ENCODE results near the gene TMEM200A.

The TMEM200A gene

GRCh38 chr6:130411481-130411880 is 45.7 kb downstream of the TMEM200A start:
- TF ChIP-seq Cebpa-rat (IDR thresholded peaks at IDR 0.05) = no peak

GRCh38 chr6:130412556-130413290 is 46.9 kb downstream of the TMEM200A start:
- no peak overlapping the region for H3K4me3 ChIP-seq
- H3K27ac ChIP-seq = no peak overlapping the region
- no peaks in the 10 kb centered on the region for H3K27me3 ChIP-seq
- H3K9ac ChIP-seq = no peak overlapping the region
- no peaks in the 10 kb centered on the region; a peak in 1 of 22 replicates for H3K9me3 ChIP-seq (replicated peaks in 1 of 11)
- no peak for TF ChIP-seq Cebpa-rat (IDR thresholded peaks at IDR 0.05)
- H4K20me1 ChIP-seq = no peaks in the 10 kb centered on the region
- no peaks in the 10 kb centered on the region for H3K4me1 ChIP-seq
- no peaks in the 10 kb centered on the region for H3K36me3 ChIP-seq
- no peak overlapping the region for H3K4me2 ChIP-seq

More at GRCh38 chr6:130411481-130411880, 45.7 kb downstream of the TMEM200A start:
- Histone ChIP-seq H3K9me3 (replicated peaks in 1 of 11) (no peaks in the 10 kb centered on the region; a peak in 1 of 22 replicates), H3K4me1 (no peaks in the 10 kb centered on the region), H3K9ac (no peak overlapping the region), H3K4me3 (no peak overlapping the region), H4K20me1 (no peaks in the 10 kb centered on the region), H3K4me2 (no peak overlapping the region), H3K36me3 (no peaks in the 10 kb centered on the region), H3K27me3 (no peaks in the 10 kb centered on the region), H3K27ac (no peak overlapping the region)

GRCh38 chr6:130417951-130418350 is 52.1 kb downstream of the TMEM200A start:
- Histone ChIP-seq H3K4me1 (no peaks in the 10 kb centered on the region), H3K27me3 (no peaks in the 10 kb centered on the region), H4K20me1 (no peaks in the 10 kb centered on the region), H3K4me3 (no peak overlapping the region), H3K9ac (no peak overlapping the region), H3K9me3 (replicated peaks in 1 of 11) (no peaks in the 10 kb centered on the region), H3K4me2 (no peak overlapping the region), H3K36me3 (no peaks in the 10 kb centered on the region), H3K27ac (no peak overlapping the region)
- no peak for TF ChIP-seq Cebpa-rat (IDR thresholded peaks at IDR 0.05)

GRCh38 chr6:130420911-130421310 is 55.1 kb downstream of the TMEM200A start:
- Histone ChIP-seq H3K4me2 (no peak overlapping the region), H3K27ac (no peak overlapping the region), H3K4me1 (no peaks in the 10 kb centered on the region), H3K9me3 (replicated peaks in 1 of 11) (no peaks in the 10 kb centered on the region), H4K20me1 (no peaks in the 10 kb centered on the region), H3K4me3 (no peak overlapping the region), H3K27me3 (no peaks in the 10 kb centered on the region), H3K36me3 (no peaks in the 10 kb centered on the region), H3K9ac (no peak overlapping the region)
- TF ChIP-seq Cebpa-rat (IDR thresholded peaks at IDR 0.05) = no peak

GRCh38 chr6:130421585-130421984 is 55.8 kb downstream of the TMEM200A start:
- no peak overlapping the region for H3K9ac ChIP-seq
- no peak for TF ChIP-seq Cebpa-rat (IDR thresholded peaks at IDR 0.05)
- no peaks in the 10 kb centered on the region for H3K27me3 ChIP-seq
- H3K4me3 ChIP-seq = no peak overlapping the region
- H3K27ac ChIP-seq = no peak overlapping the region
- H3K4me2 ChIP-seq = no peak overlapping the region
- H4K20me1 ChIP-seq = no peaks in the 10 kb centered on the region
- H3K9me3 ChIP-seq (replicated peaks in 1 of 11) = no peaks in the 10 kb centered on the region
- no peaks in the 10 kb centered on the region for H3K4me1 ChIP-seq
- no peaks in the 10 kb centered on the region for H3K36me3 ChIP-seq

- H3K27ac ChIP-seq = no peak overlapping the region
- H4K20me1 ChIP-seq = no peaks in the 10 kb centered on the region
- H3K9me3 ChIP-seq (replicated peaks in 1 of 11) = no peaks in the 10 kb centered on the region
- no peak overlapping the region for H3K4me2 ChIP-seq
- no peaks in the 10 kb centered on the region for H3K4me1 ChIP-seq
- no peak overlapping the region for H3K9ac ChIP-seq
- H3K36me3 ChIP-seq = no peaks in the 10 kb centered on the region
- TF ChIP-seq Cebpa-rat (IDR thresholded peaks at IDR 0.05) = no peak
- H3K4me3 ChIP-seq = no peak overlapping the region
- H3K27me3 ChIP-seq = no peaks in the 10 kb centered on the region
Measured at GRCh38 chr6:130423044-130423443, 57.2 kb downstream of the TMEM200A start.

- Histone ChIP-seq H3K27me3 (no peaks in the 10 kb centered on the region), H3K9me3 (replicated peaks in 1 of 11) (no peaks in the 10 kb centered on the region), H4K20me1 (no peaks in the 10 kb centered on the region), H3K27ac (no peak overlapping the region), H3K9ac (no peak overlapping the region), H3K4me2 (no peak overlapping the region), H3K36me3 (no peaks in the 10 kb centered on the region), H3K4me3 (no peak overlapping the region), H3K4me1 (no peaks in the 10 kb centered on the region)
- TF ChIP-seq Cebpa-rat (IDR thresholded peaks at IDR 0.05) = no peak
Measured at GRCh38 chr6:130424710-130425109, 58.9 kb downstream of the TMEM200A start.

- Histone ChIP-seq H3K27me3 (no peaks in the 10 kb centered on the region), H3K4me3 (no peak overlapping the region), H4K20me1 (no peaks in the 10 kb centered on the region), H3K4me1 (no peaks in the 10 kb centered on the region), H3K36me3 (no peaks in the 10 kb centered on the region), H3K9ac (no peak overlapping the region), H3K9me3 (replicated peaks in 1 of 11) (no peaks in the 10 kb centered on the region), H3K4me2 (no peak overlapping the region), H3K27ac (no peak overlapping the region)
- no peak for TF ChIP-seq Cebpa-rat (IDR thresholded peaks at IDR 0.05)
Measured at GRCh38 chr6:130425537-130425936, 59.7 kb downstream of the TMEM200A start.

- Histone ChIP-seq H3K27ac (no peak overlapping the region), H3K27me3 (no peaks in the 10 kb centered on the region), H3K4me1 (peaks cover 0 to under 1% (median 0%) of the 10 kb centered on the region in 10 experiments; a peak in 1 of 20 replicates), H4K20me1 (no peaks in the 10 kb centered on the region), H3K9ac (no peak overlapping the region), H3K4me2 (no peak overlapping the region), H3K9me3 (replicated peaks in 1 of 11) (no peaks in the 10 kb centered on the region), H3K36me3 (no peaks in the 10 kb centered on the region), H3K4me3 (no peak overlapping the region)
- no peak for TF ChIP-seq Cebpa-rat (IDR thresholded peaks at IDR 0.05)
Measured at GRCh38 chr6:130426066-130426721, 60.4 kb downstream of the TMEM200A start.

- H3K9ac ChIP-seq = no peak overlapping the region
- H4K20me1 ChIP-seq = no peaks in the 10 kb centered on the region
Measured at GRCh38 chr6:130431346-130431852, 65.6 kb downstream of the TMEM200A start.

More at GRCh38 chr6:130431346-130431852, 65.6 kb downstream of the TMEM200A start:
- no peaks in the 10 kb centered on the region for H3K27me3 ChIP-seq
- TF ChIP-seq Cebpa-rat (IDR thresholded peaks at IDR 0.05) = no peak
- no peak overlapping the region for H3K4me2 ChIP-seq
- peaks cover 0 to 4% (median 0%) of the 10 kb centered on the region in 10 experiments; a peak in 1 of 20 replicates for H3K4me1 ChIP-seq
- H3K27ac ChIP-seq = no peak overlapping the region
- H3K36me3 ChIP-seq = no peaks in the 10 kb centered on the region
- H3K9me3 ChIP-seq (replicated peaks in 1 of 11) = no peaks in the 10 kb centered on the region
- H3K4me3 ChIP-seq = no peak overlapping the region
